HG02642 (cell line): ENCODE data around the gene GSAP.
A peak's percentile ranks its signal among the peaks of the same experiment; 100 is the strongest.
"Not testable (repeated sequence)": the region's sequence is repeated elsewhere in the genome, so short reads cannot be mapped to it uniquely, and the experiment has no call there.

Source experiments
- ATAC-seq: cut with Tn5 transposase; IDR thresholded peaks from one replicate; pipeline ENCODE4 v1.9.1; 2021; ENCODE audit warnings: mild to moderate bottlenecking; ENCODE audit not compliant: unreplicated experiment, poor library complexity

The GSAP gene

DNA sequence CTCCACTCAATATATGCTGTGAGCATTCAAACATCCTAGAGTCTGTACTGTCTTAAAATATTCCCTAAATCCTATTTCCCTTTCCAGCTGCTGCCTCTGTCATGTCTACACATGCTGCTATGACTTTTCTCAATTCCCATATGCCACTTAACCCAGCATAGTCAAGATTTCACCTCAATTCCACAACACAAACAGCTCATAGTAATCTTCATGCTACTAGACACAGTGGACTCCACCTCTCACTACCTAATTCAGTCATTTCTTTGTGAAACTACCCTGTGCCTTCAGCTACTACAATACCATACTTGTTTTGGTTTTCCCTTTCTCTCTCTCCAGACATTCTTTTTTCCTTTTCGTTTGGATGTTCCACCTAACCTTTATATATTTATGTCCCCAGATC, 45.5 kb downstream of the GSAP start:
- peak; percentile 68 for ATAC-seq

DNA sequence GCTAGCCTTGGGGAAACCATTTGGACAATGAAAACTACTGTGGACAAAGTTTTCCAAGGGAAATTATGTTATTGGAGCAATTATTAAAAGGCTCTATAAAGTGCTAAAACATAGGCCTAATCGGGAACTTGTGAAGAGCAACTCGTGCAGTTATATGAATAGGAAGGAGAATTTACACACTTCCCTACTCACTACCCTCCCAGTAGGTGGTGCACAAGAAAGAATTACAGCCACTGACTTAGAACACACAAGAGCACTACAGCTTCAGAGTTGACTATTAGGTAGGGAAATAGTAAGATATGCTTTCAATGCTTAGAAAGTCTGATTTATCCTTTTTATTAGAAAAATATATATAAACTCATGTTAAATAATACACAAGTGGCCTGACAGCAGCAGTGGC, 47.2 kb downstream of the GSAP start:
- no peak for ATAC-seq

DNA sequence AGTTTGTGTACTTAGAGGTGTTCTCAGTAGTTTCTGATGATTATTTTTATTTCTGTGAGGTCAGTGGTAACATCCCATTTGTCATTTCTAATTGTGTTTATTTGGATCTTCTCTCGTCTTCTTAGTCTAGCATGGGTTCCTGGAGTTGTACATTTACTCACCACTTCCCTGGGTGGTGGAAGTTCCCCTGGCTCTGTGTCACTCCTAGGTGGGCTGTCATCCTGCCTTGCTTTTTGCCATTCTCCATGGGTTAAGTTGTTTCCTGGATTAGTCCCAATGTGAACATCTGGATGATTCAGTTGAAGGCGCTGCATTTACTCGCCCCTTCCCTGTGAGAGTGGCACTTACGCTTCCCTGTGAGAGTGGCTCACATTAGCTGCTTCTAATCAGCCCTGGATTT, 48.2 kb downstream of the GSAP start:
- no peak for ATAC-seq

DNA sequence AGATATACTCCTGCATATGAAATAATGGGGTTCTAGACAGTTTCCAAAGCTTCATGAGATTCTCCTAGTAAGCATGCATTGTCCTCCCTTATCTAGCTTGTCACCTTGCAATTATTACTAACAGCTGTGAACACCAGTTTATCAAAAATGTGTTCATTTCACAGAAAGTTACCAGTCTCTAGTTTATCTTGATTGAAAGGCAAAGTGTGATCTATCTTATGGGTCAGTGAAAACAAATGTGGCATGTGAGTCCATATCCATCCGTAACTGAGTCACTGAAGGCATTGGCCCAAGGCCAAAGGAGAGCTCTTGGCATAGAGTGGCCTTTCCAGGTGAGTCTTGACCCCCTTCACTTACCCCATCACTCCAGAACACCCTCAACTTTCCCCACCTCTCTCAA, 53.2 kb downstream of the GSAP start:
- no peak for ATAC-seq

DNA sequence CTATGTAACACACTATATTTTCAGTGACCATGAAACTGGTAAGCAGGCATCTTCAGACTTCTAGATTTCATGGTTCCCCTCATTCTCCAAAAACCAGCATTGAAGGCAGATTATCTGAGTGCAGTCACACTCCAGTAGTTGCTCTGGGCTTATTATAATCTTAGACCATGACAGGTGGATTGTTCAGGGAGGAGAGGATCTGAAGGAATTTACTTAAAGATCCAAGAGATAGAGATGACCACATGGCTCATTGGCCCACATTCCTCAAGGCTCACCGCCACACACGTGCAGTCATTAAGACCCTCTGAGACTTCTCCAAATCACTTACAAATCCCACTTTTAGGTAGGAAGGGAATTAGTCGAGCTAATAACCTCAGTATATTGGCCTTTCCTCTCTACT, 55.2 kb downstream of the GSAP start:
- no peak for ATAC-seq

DNA sequence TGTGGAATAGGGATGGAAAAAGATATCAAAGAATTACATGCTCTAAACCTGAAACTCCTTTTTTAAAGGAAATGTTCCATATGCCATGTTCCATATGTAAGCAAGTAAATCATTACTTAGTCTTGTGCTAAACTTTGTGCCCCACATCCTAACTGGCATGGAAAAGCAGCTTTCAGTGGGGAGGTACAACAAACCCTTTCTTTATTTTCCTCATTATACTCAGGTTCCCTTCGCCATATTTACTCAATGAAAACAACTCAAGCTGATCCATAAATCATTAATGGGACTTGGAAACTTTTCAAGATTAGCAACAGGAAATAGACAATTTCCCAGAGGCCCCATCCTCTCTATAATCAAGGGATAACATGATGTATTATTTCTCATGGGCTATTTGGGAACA, 56.0 kb downstream of the GSAP start:
- no peak for ATAC-seq

DNA sequence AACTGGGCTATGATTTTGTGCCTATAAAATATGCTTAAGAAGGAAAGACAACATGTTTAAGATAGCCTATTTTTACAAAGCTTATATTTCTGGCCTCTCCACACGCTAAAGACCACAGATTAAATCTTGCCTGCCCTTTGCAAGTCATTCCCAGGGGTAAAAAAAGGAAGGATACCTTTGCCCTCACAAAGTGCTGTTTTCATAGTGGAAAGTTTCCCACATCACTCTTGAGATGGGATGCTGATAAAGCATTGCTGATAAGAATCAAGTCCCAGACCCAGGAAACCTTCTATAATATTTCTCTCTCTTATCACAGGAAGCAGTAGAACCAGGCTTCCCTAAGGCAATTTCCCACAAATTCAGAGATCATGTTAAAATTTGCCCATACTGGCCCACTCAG, 56.5 kb downstream of the GSAP start:
- ATAC-seq, result no peak

DNA sequence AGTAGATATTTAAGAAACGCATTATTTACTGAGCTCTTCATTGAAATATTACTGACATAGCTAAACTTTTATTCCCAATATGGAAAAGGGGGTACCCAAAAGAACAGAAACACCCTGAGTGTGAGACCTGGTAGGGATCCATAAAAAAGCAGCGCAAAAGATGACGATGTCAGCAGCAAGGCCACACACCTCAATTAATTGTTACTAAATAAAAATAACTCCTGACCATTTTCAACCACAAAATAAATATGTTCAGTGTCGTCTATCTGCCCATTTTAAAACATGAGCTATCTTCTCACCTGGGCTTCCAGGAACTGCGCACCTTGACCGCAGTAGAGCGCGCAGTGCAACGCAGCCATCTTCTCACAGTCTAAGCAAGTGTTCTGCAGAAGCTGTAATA, 61.2 kb downstream of the GSAP start:
- ATAC-seq, result no peak

DNA sequence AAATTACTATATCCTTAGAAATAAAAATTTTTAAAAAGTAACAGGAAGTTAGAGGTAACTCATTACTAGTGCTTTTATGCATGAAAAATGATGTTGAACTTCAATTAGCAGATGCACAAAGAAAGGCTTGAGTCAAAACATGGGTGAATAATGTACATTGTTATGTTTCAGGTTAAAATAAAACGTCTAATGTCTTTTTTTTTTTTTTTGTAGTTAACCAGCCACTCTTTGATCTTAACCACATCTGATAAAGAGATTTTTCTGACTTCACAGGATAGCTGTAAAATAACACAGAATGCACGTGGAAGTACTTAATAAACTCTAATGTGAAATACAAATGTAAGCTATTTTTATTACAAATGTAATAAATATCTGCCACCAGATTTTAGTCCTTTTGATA, 61.7 kb downstream of the GSAP start:
- ATAC-seq, result no peak

DNA sequence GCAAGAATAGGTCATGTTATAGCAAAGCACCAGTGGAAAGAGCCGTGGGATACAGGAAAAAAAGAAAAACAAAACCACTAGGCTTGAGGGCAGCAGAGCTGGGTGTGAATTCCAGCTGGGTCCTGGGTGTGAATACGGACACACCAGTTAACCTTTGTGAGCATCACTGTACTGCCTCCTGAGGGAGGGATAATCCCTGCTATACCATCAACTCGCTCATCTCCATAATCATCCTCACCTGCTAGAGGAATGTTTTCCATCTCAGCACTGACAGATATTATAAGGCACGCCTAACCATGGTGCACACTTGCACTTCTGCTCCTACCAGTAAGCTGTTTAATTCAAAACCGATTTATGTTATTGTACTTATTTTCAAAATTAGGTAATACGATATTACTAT, 62.2 kb downstream of the GSAP start:
- ATAC-seq, result no peak

DNA sequence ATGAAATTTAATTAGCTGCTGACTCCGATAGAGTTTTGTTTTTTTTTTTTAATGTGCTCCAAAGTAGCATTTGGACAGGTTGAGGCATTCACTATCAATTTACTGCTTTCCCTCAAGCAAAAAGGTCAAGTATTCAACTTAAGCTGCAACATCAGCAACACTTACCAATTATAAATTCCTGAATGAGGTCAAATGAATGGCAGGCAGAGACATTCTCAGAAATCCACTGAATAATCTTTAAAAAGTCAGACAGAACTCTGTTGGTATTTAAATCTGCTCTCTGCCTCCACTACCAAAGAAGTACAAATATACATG, 62.8 kb downstream of the GSAP start:
- ATAC-seq, result no peak

DNA sequence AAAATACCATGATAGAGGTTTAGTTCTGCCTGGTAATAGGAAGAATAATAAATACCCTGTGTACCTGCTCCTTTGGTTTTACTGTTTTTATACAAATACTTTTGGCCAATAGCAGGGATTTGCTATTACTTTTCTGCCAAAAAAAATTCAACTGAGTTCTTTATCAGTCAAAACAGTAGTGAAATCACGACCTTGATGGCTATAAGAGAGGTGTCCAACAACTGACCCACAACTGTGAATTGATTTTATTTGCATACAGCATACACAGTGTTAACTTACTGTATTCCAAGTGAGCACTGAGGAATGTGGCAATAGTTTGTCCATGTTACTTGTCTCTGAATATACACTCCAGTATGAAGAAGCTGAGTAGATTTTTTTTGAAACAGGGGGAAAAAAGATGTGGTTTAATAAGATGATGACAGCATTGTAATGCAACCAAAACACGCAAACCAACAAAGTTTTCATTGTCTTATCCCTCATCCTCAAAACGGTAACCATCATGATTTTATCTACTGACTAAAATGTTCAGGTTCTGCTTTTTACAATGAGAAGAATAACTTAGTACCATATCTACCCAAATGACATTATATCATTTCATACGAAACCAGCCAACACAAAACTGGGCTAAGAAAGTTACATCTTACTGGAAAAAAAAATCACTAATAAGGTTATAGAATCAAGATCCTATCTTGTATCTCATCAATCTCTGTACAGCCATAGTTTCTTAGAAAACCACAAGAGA, 63.3 kb downstream of the GSAP start:
- ATAC-seq, result no peak

DNA sequence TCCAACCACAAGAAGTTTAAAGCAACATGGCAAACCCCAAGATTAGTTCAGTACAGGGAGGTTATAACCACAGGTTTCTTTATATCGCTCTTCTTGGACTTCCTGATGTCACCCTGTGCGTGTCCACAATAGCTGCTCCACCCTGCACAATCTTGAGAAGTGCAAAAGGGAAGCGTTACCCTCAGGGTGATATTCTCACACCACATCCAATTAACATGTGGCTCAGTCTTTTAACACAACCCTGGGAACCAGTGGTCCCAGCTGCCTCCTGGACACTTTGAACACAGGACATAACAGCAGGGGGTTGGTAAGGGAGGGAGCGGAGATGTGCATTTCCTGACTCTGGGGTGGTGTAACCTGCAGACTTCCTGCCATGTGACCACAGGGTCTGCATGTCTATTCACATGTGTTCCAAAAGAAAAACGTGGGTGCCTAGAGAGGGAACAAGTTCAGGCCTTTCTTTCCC, 64.6 kb downstream of the GSAP start:
- ATAC-seq, result peak; percentile 95

DNA sequence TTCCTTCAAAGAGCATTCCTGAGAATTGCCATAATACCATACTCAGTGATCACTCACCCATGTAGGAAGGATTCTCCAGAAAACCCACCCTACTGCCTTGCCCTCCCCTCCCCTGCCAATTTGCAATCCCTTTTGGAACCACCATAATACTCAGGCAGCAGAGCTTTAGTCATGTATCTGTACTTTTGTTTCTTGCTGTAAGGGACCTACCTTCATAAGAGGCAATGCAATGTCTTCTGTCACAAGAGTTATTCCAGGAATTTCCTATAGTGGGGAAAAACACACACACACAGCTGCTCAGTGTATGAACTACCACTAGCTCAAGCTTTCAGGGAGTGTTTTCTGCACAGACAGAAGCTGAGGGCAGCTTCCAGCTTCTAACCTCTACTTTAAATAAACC, 67.0 kb downstream of the GSAP start:
- no peak for ATAC-seq

DNA sequence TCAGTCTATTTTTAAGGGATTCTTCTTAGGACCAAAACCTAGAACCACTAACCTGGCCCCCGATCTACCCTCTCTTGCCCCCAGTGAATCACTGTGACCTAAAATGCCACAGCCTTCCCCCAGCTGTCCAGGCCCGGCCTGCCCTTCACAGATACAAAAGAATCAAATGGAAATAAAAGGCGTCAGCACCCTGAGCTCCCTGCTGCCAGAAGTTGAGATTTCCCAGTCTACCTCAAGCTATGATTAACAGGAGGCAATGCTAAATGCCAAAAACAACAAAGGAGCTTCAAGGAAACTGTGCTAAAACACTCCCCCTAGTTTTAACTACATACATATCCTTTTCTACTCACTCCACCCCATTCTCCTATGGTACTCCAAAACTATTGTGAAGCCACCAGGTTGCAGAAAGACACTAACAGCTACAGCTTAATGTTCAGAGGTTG, 67.8 kb downstream of the GSAP start:
- no peak for ATAC-seq

DNA sequence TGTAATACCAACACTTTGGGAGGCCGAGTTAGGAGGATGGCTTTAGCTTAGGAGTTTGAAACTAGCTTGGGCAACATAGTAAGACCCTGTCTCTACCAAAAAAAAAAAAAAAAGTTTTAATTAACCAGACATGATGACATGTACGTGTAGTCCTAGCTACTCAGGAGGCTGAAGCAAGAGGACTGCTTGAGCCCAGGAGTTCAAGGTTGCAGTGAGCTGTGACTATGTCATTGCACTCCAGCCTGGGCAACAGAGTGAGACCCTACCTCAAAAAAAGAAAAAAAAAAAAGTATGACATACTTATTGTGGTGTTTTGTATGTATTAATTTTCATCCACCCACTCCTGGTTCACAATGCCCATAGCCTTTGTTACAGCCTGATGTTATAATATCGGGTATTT, 69.7 kb downstream of the GSAP start:
- ATAC-seq, result no peak

DNA sequence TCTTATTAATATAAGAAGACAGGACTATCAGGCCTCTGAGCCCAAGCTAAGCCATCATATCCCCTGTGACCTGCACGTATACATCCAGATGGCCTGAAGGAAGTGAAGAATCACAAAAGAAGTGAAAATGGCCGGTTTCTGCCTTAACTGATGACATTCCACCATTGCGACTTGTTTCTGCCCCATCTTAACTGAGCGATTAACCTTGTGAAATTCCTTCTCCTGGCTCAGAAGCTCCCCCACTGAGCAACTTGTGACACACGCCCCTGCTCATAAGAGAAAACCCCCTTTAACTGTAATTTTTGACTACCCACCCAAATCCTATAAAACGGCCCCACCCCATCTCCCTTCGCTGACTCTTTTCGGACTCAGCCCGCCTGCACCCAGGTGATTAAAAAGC, 70.7 kb downstream of the GSAP start:
- not testable (repeated sequence) for ATAC-seq

DNA sequence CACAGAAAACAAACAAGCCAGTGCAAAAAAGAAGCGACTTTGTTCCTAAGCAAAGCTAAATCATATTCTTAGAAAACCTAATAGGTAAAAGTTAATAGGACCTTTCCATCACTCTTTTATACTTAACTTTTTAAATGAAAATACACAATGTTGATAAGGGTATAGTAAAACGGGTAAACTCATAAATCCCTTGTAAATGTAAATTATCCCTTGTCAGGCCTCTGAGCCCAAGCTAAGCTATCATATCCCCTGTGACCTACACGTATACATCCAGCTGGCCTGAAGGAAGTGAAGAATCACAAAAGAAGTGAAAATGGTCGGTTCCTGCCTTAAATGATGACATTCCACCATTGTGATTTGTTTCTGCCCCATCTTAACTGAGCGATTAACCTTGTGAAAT, 76.4 kb downstream of the GSAP start:
- no peak for ATAC-seq

DNA sequence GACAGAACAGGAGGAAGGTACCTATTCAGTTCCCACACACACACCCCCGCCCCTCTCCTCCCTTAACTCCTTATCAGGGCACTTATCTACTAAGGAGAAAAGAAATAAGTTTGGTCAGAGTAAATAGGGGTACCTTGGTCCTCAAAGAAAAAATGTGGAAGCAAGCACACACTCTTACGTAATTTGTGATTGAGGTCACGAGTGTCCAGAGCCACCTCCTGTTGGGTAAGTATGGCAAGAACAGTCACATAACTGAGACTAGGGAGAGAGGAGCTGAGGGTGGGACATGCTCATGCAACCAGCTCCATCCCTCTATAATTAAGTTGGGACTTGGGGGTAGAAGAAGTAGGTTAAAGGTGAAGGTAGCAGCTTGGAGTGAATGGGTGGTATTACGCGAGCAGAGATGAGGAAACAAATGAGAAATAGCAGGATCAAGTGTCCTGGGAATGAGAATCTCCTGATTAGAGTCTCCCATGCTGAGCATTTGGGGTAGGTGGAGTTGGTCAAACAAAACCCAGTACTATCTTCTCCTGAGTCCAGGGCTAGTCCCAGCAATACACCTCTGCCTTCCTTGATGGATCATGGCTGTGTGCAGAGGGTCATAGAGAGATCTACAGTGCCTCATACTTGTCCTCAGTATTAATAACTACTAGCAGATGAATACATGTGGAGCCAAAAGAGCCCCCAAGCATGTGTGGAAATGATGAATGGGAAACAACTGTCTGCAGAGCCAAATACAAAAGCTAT, 77.1 kb downstream of the GSAP start:
- ATAC-seq, result no peak

DNA sequence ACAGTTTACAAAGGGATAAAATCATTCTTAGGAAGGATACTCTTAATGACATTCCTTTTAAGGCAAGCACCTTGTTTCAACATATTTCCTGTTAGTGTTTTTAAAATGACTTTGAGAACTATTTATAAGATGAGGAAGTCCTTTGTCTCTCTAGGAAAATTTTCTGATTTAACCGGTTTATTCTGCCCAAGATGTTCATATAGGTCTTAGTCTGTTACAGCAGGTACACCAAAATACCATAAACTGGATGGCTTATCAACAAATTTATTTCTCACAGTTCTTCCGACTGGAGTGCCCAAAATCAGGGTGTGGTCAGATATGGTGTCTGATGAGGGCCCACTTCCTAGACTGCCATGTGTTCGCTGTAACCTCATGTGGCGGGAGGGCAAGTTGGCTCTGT, 77.9 kb downstream of the GSAP start:
- ATAC-seq, result no peak

DNA sequence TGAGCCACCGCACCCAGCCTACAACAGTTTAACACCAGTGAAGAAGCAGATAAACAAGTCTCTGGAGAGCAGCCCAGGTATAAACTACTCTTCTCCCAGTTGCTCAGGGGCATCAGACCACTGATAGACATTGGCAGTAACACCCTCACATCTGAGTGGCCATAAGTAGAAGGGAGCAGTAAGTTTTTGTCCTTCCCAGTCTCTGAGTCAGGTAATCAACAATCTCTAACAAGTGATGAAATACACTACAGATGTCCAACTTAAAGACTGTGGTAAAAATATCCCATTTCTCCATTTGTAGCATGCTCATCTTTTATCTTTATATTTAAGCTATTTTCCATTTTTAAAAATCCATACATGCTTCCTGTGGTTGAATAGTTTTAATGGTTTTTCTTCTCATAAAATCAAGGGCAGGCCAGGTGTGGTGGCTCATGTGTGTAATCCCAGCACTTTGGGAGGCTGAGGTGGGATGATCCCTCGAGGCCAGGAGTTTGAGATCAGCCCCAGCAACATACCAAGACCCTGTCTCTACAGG, 78.6 kb downstream of the GSAP start:
- no peak for ATAC-seq

DNA sequence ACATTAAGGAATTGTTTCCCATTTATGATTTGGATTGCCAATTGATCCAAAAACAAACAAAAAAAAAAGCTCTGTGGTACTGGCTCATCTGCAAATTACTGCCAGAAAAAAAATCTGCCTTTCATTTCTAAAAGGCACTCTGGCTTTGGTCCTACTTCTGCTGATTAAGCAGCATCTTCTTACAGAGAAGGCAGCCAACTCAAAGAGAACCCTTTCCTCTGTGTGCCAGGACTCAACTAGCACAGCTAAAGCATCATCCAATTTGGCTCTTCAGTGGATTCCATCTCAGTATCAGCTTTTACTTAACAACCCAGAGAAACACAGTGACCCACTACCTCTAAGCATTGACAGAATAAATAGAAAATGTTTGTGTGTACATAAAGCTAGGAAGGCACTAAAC, 80.6 kb downstream of the GSAP start:
- ATAC-seq, result no peak
